ENCODE measurements around the gene RNF111.

The RNF111 gene

DNA sequence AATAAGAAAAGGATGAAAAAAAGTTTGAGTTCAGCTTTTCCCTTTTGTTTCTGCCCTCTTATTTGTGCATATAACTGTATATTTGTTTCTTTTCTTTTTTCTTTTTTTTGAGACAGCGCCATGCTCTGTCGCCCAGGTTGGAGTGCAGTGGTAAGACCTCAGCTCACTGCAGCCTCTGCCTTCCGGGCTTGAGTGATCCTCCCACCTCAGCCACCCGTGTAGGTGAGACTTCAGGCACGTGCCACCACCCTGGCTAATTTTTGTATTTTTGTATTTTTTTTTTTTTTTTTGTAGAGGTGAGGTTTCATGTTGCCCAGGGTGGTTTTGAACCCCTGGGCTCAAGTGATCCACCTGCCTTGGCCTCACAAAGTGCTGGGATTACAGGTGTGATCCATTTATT, 31.4 kb downstream of the RNF111 start:
- no peaks in the 10 kb centered on the region for H3K27me3 ChIP-seq (ENCODE audit: control insufficient read depth in 1 of 2, insufficient read depth in 2 of 2, low read length in 2 of 2)
- no peaks in the 10 kb centered on the region for H3K9me3 ChIP-seq (ENCODE audit: control insufficient read depth in 1 of 2, low read length in 2 of 2)
- no peaks in the 10 kb centered on the region for H3K4me1 ChIP-seq (ENCODE audit: control insufficient read depth in 1 of 2, insufficient read depth in 2 of 2, low read length in 2 of 2)
- H3K9ac ChIP-seq (ENCODE audit: low read depth in 1 of 2, low read length in 2 of 2), result no peak overlapping the region
- H3K36me3 ChIP-seq (ENCODE audit: control insufficient read depth in 1 of 2, insufficient read depth in 2 of 2, low read length in 2 of 2), result peaks cover 0 to 19% of the 10 kb centered on the region in 2 donors
- H3K4me3 ChIP-seq (ENCODE audit: low read depth in 1 of 2, low read length in 2 of 2), result no peak overlapping the region
- no peak overlapping the region for H3K27ac ChIP-seq (ENCODE audit: low read depth, low read length)

DNA sequence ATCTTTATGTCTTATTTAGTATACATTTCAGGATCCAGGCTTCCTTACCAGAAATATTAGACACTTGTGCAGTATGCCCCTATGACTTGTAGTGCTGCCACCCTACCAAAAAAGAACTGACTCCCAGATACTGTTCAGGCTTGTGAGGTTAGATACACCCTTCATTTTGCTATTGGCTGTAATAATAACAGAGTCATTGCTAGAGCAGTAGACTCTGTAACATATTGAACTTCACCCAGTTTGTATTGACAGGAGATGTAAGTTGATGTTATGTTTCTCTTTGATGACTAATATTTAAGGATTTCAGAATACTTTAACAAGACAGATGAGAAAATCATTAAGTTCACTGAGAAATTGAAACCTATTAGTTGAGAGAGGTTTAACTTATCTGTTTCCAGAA, 32.9 kb downstream of the RNF111 start:
- H3K4me1 ChIP-seq (ENCODE audit: control insufficient read depth in 1 of 2, insufficient read depth in 2 of 2, low read length in 2 of 2), result no peaks in the 10 kb centered on the region
- no peaks in the 10 kb centered on the region for H3K9me3 ChIP-seq (ENCODE audit: control insufficient read depth in 1 of 2, low read length in 2 of 2)
- H3K27me3 ChIP-seq (ENCODE audit: control insufficient read depth in 1 of 2, insufficient read depth in 2 of 2, low read length in 2 of 2), result no peaks in the 10 kb centered on the region
- peaks cover 0 to 21% of the 10 kb centered on the region in 2 donors for H3K36me3 ChIP-seq (ENCODE audit: control insufficient read depth in 1 of 2, insufficient read depth in 2 of 2, low read length in 2 of 2)
- no peak overlapping the region for H3K4me3 ChIP-seq (ENCODE audit: low read depth in 1 of 2, low read length in 2 of 2)
- H3K27ac ChIP-seq (ENCODE audit: low read depth, low read length), result no peak overlapping the region
- no peak overlapping the region for H3K9ac ChIP-seq (ENCODE audit: low read depth in 1 of 2, low read length in 2 of 2)

DNA sequence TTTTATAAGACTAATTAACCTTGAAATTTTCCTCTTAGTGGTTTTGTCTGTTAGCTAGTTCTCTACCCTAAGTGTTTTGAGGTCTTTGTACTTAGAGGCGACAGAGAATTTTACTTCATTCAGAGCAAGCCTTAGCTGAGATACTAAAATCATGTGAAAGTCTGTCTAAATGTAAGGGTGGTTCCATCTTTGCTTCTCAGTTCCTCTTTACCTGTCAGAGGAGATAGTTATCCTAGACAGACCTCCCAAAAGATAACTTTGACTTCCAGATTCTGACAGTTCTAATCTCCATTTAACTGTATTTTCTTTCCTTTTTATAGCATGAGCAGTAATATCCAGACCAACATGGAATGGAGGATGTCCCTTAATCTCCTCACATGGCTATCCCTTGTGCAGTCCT, 34.7 kb downstream of the RNF111 start:
- Histone ChIP-seq H3K9ac (ENCODE audit: low read depth in 1 of 2, low read length in 2 of 2) (no peak overlapping the region), H3K9me3 (ENCODE audit: control insufficient read depth in 1 of 2, low read length in 2 of 2) (no peaks in the 10 kb centered on the region), H3K27me3 (ENCODE audit: control insufficient read depth in 1 of 2, insufficient read depth in 2 of 2, low read length in 2 of 2) (no peaks in the 10 kb centered on the region), H3K27ac (ENCODE audit: low read depth, low read length) (no peak overlapping the region), H3K36me3 (ENCODE audit: control insufficient read depth in 1 of 2, insufficient read depth in 2 of 2, low read length in 2 of 2) (peaks cover 0 to 11% of the 10 kb centered on the region in 2 donors), H3K4me1 (ENCODE audit: control insufficient read depth in 1 of 2, insufficient read depth in 2 of 2, low read length in 2 of 2) (no peaks in the 10 kb centered on the region), H3K4me3 (ENCODE audit: low read depth in 1 of 2, low read length in 2 of 2) (no peak overlapping the region)

DNA sequence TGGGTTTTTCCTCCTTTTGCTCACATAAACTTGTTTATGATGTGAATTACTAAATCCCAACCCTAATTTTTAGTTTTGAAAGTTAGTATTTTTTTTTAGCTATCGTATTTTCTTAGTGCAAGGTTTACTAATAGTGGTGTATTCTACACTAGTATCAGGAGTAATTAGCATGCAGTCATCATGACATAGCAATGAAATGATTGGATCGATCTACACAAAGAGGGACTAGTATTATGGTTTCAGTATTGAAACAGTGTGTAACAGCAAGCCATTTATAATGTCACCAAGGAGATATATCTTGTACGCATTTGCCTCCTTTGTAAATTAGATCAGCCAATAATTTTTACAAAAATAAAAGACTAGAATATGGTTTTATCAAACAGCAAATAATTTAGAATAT, 38.7 kb downstream of the RNF111 start:
- H3K27me3 ChIP-seq (ENCODE audit: control insufficient read depth in 1 of 2, insufficient read depth in 2 of 2, low read length in 2 of 2), result no peaks in the 10 kb centered on the region
- H3K9me3 ChIP-seq (ENCODE audit: control insufficient read depth in 1 of 2, low read length in 2 of 2), result no peaks in the 10 kb centered on the region
- peaks cover 4 to 18% of the 10 kb centered on the region in 2 donors for H3K36me3 ChIP-seq (ENCODE audit: control insufficient read depth in 1 of 2, insufficient read depth in 2 of 2, low read length in 2 of 2)
- no peak overlapping the region for H3K4me3 ChIP-seq (ENCODE audit: low read depth in 1 of 2, low read length in 2 of 2)
- H3K27ac ChIP-seq (ENCODE audit: low read depth, low read length), result no peak overlapping the region
- H3K9ac ChIP-seq (ENCODE audit: low read depth in 1 of 2, low read length in 2 of 2), result no peak overlapping the region
- peaks cover 0 to 6% of the 10 kb centered on the region in 2 donors for H3K4me1 ChIP-seq (ENCODE audit: control insufficient read depth in 1 of 2, insufficient read depth in 2 of 2, low read length in 2 of 2)

DNA sequence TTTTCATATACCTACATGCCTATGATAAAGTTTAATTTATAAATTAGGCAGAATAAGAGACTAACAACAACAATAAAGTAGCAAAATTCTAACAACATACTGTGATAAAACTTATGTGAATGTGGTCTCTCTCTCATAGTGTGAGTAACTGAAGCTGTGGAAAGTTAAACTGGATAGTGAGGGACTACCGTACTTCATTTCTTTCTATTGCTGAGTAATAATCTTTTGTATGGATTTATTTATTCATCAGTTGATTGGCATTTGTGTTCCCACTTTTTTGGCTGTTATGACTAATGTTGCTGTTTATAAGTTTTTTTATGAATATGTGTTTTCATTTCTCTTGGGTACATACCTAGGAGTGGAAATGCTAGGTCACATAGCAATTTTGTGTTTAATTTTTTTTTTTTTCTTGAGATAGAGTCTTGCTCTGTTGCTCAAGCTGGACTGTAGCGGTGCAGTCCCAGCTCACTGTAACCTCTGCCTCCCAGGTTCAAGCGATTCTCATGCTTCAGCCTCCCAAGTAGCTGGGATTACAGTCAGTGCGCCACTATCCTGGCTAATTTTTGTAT, 41.0 kb downstream of the RNF111 start:
- Histone ChIP-seq H3K4me3 (ENCODE audit: low read depth in 1 of 2, low read length in 2 of 2) (no peak overlapping the region), H3K9ac (ENCODE audit: low read depth in 1 of 2, low read length in 2 of 2) (no peak overlapping the region), H3K27me3 (ENCODE audit: control insufficient read depth in 1 of 2, insufficient read depth in 2 of 2, low read length in 2 of 2) (no peaks in the 10 kb centered on the region), H3K27ac (ENCODE audit: low read depth, low read length) (no peak overlapping the region), H3K4me1 (ENCODE audit: control insufficient read depth in 1 of 2, insufficient read depth in 2 of 2, low read length in 2 of 2) (peaks cover 0 to 6% of the 10 kb centered on the region in 2 donors), H3K9me3 (ENCODE audit: control insufficient read depth in 1 of 2, low read length in 2 of 2) (no peaks in the 10 kb centered on the region), H3K36me3 (ENCODE audit: control insufficient read depth in 1 of 2, insufficient read depth in 2 of 2, low read length in 2 of 2) (peaks cover 7 to 18% of the 10 kb centered on the region in 2 donors)

DNA sequence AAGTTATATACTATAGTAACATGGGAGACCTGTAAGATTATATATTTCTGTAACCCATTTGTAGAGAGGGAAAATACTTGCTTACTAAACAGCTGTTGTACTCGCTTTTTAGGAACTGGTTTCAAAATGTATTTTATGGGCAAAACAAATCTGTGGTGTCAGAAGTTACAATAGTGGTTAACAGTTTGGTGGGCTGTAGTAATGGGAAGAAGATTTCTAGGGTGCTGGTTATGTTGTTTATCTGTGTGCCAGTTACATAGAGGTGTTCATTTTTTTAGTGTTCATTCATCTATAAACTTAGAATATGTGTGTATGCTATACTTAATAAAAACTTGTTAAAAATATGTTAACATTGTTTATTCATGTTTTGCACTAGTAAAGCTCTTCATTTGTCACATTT, 42.1 kb downstream of the RNF111 start:
- Histone ChIP-seq H3K9me3 (ENCODE audit: control insufficient read depth in 1 of 2, low read length in 2 of 2) (no peaks in the 10 kb centered on the region), H3K4me1 (ENCODE audit: control insufficient read depth in 1 of 2, insufficient read depth in 2 of 2, low read length in 2 of 2) (peaks cover 0 to 6% of the 10 kb centered on the region in 2 donors), H3K9ac (ENCODE audit: low read depth in 1 of 2, low read length in 2 of 2) (no peak overlapping the region), H3K36me3 (ENCODE audit: control insufficient read depth in 1 of 2, insufficient read depth in 2 of 2, low read length in 2 of 2) (peaks cover 7 to 18% of the 10 kb centered on the region in 2 donors), H3K27ac (ENCODE audit: low read depth, low read length) (no peak overlapping the region), H3K27me3 (ENCODE audit: control insufficient read depth in 1 of 2, insufficient read depth in 2 of 2, low read length in 2 of 2) (no peaks in the 10 kb centered on the region), H3K4me3 (ENCODE audit: low read depth in 1 of 2, low read length in 2 of 2) (no peak overlapping the region)

DNA sequence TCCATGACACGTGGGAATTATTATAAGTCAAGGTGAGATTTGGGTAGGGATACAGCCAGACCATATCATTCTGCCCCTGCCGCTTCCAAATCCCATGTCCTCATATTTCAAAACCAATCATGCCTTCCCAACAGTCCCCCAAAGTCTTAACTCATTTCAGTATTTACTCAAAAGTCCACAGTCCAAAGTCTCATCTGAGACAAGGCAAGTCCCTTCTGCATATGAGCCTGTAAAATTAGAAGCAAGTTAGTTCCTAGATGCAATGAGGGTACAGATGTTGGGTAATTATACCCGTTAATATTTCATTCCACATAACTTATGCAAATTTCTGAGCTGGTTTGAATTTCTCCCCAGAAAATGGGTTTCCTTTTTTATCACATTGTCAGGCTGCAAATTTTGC, 47.7 kb downstream of the RNF111 start:
- H3K4me1 ChIP-seq (ENCODE audit: control insufficient read depth in 1 of 2, insufficient read depth in 2 of 2, low read length in 2 of 2), result no peaks in the 10 kb centered on the region
- peaks cover 7 to 19% of the 10 kb centered on the region in 2 donors for H3K36me3 ChIP-seq (ENCODE audit: control insufficient read depth in 1 of 2, insufficient read depth in 2 of 2, low read length in 2 of 2)
- H3K4me3 ChIP-seq (ENCODE audit: low read depth in 1 of 2, low read length in 2 of 2), result no peak overlapping the region
- peaks cover 0 to 3% of the 10 kb centered on the region in 2 donors for H3K9me3 ChIP-seq (ENCODE audit: control insufficient read depth in 1 of 2, low read length in 2 of 2)
- no peaks in the 10 kb centered on the region for H3K27me3 ChIP-seq (ENCODE audit: control insufficient read depth in 1 of 2, insufficient read depth in 2 of 2, low read length in 2 of 2)
- no peak overlapping the region for H3K27ac ChIP-seq (ENCODE audit: low read depth, low read length)
- no peak overlapping the region for H3K9ac ChIP-seq (ENCODE audit: low read depth in 1 of 2, low read length in 2 of 2)

DNA sequence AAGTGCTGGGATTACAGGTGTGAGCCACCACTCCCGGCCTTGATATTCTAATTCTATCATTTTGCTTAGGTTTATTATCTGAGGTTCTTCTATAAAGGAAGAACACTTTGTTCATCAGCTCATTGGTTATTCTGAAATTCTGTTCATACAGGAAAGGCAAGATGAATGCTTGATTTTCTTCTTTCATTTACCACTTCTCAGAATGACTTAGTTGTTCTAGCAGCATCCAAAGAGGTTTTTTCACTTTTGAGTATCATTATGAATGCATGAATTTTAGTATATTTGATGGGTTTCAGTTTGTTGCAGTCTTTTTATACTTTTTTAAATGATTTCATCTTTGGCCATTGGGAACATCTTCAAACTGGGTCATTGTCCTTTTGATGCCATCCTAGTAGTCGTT, 51.8 kb downstream of the RNF111 start:
- Histone ChIP-seq H3K27me3 (ENCODE audit: control insufficient read depth in 1 of 2, insufficient read depth in 2 of 2, low read length in 2 of 2) (no peaks in the 10 kb centered on the region), H3K9ac (ENCODE audit: low read depth in 1 of 2, low read length in 2 of 2) (no peak overlapping the region), H3K9me3 (ENCODE audit: control insufficient read depth in 1 of 2, low read length in 2 of 2) (peaks cover 0 to 3% of the 10 kb centered on the region in 2 donors), H3K27ac (ENCODE audit: low read depth, low read length) (no peak overlapping the region), H3K4me3 (ENCODE audit: low read depth in 1 of 2, low read length in 2 of 2) (no peak overlapping the region), H3K36me3 (ENCODE audit: control insufficient read depth in 1 of 2, insufficient read depth in 2 of 2, low read length in 2 of 2) (peaks cover 0 to 11% of the 10 kb centered on the region in 2 donors), H3K4me1 (ENCODE audit: control insufficient read depth in 1 of 2, insufficient read depth in 2 of 2, low read length in 2 of 2) (no peaks in the 10 kb centered on the region)

DNA sequence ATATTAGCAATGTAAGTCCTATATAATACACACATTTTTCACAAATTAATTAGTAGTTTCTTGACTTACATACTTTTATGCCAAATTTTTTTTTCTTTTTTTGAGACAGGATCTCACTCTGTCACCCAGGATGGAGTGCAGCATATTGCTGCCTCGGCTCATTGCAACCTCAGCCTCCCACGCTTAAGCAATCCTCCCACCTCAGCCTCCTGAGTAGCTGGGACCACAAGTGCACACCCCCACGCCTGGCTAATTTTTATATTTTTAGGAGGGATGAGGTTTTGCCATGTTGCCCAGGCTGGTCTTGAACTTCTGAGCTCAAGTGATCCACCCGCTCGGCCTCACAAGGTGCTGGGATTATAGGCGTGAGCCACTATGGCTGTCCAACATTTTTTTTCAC, 54.6 kb downstream of the RNF111 start:
- H3K9ac ChIP-seq (ENCODE audit: low read depth in 1 of 2, low read length in 2 of 2), result no peak overlapping the region
- no peaks in the 10 kb centered on the region for H3K4me1 ChIP-seq (ENCODE audit: control insufficient read depth in 1 of 2, insufficient read depth in 2 of 2, low read length in 2 of 2)
- no peaks in the 10 kb centered on the region for H3K27me3 ChIP-seq (ENCODE audit: control insufficient read depth in 1 of 2, insufficient read depth in 2 of 2, low read length in 2 of 2)
- peaks cover 0 to 11% of the 10 kb centered on the region in 2 donors for H3K36me3 ChIP-seq (ENCODE audit: control insufficient read depth in 1 of 2, insufficient read depth in 2 of 2, low read length in 2 of 2)
- no peak overlapping the region for H3K27ac ChIP-seq (ENCODE audit: low read depth, low read length)
- no peak overlapping the region for H3K4me3 ChIP-seq (ENCODE audit: low read depth in 1 of 2, low read length in 2 of 2)
- H3K9me3 ChIP-seq (ENCODE audit: control insufficient read depth in 1 of 2, low read length in 2 of 2), result no peaks in the 10 kb centered on the region

DNA sequence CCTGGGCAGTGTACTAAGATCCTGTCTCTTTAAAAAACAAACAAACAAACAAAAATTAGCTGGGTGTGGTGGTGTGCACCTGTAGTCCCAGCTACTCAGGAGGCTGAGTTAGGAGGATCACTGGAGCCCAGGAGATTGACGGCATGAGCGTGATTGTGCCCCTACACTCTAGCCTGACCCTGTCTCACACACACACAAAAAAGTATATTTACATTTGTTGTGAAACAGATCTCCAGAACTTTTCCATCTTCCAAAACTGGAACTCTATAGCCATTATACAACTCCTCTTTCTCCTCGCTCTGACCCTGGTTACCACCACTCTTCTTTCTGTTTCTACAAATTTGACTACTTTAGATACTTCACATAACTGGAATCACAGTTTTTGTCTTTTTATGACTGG, 61.4 kb downstream of the RNF111 start:
- H3K36me3 ChIP-seq (ENCODE audit: control insufficient read depth in 1 of 2, insufficient read depth in 2 of 2, low read length in 2 of 2), result peaks cover 0 to 9% of the 10 kb centered on the region in 2 donors
- no peak overlapping the region for H3K9ac ChIP-seq (ENCODE audit: low read depth in 1 of 2, low read length in 2 of 2)
- no peaks in the 10 kb centered on the region for H3K4me1 ChIP-seq (ENCODE audit: control insufficient read depth in 1 of 2, insufficient read depth in 2 of 2, low read length in 2 of 2)
- no peaks in the 10 kb centered on the region for H3K27me3 ChIP-seq (ENCODE audit: control insufficient read depth in 1 of 2, insufficient read depth in 2 of 2, low read length in 2 of 2)
- H3K27ac ChIP-seq (ENCODE audit: low read depth, low read length), result no peak overlapping the region
- no peak overlapping the region for H3K4me3 ChIP-seq (ENCODE audit: low read depth in 1 of 2, low read length in 2 of 2)
- no peaks in the 10 kb centered on the region for H3K9me3 ChIP-seq (ENCODE audit: control insufficient read depth in 1 of 2, low read length in 2 of 2)

Data from duodenal mucosa (tissue), 2 donors.